Panc1 (cell line): ENCODE results near the gene U2SURP. TPM values are rescaled to one million over a fixed set of nuclear protein-coding genes. Genes with fewer than 3 reads are reported as not detected.
"Not testable (repeated sequence)": the region's sequence is repeated elsewhere in the genome, so short reads cannot be mapped to it uniquely, and the experiment has no call there.

Source experiments
- ATAC-seq: fragments of 200-7000 bp; cut with Tn5 transposase; 2 replicates; pipeline ENCODE4 v1.9.1; 2020; ENCODE audit warnings: mild to moderate bottlenecking, moderate library complexity
- BruUV-seq: library from RNA; stranded (reverse); fragments of 400-500 nt; replicated peaks from 2 replicates; lab custom pipeline; 2021; lab: Mats Ljungman, UMichigan
- CTCF ChIA-PET: fragments of 300-600 bp; sonication (Branson Sonifier 250); formaldehyde crosslinking; loops from one replicate; lab custom pipeline; 2022; ENCODE audit warnings: antibody characterized with exemption; lab: Charles Lee
- POLR2A ChIA-PET: fragments of 300-600 bp; sonication (Branson Sonifier 250); formaldehyde crosslinking; loops from one replicate; lab custom pipeline; 2022; ENCODE audit warnings: antibody characterized with exemption; lab: Charles Lee
- DNase-seq: peaks from one replicate; pipeline ENCODE4 v3.0.0-alpha.2; 2010; ENCODE audit warnings: low read depth, low spot score
- H3K27ac ChIP-seq: 2 replicates; pipeline ENCODE4 v1.5.1; 2011; ENCODE audit warnings: mild to moderate bottlenecking, low read length, inconsistent platforms
- H3K27me3 ChIP-seq: fragments of 200-500 bp; sonication (Bioruptor generic); 2 replicates; pipeline ENCODE4 v1.6.0; 2014; ENCODE audit warnings: low read length, inconsistent platforms; ENCODE audit not compliant: control insufficient read depth, insufficient read depth
- H3K36me3 ChIP-seq: fragments of 200-500 bp; sonication (Bioruptor generic); 2 replicates; pipeline ENCODE4 v1.5.1; 2014; ENCODE audit warnings: inconsistent platforms, mild to moderate bottlenecking, low read length, moderate library complexity; ENCODE audit not compliant: control insufficient read depth, insufficient read depth
- H3K4me1 ChIP-seq: 2 replicates; pipeline ENCODE4 v1.5.1; 2011; ENCODE audit warnings: inconsistent platforms, mild to moderate bottlenecking, low read length, moderate library complexity; ENCODE audit not compliant: control insufficient read depth, insufficient read depth
- H3K4me3 ChIP-seq, 2 experiments: 2 replicates each; pipeline ENCODE4 v1.5.1; 2011 to 2012; ENCODE audit warnings: low read depth in 2 of 2, low read length in 2 of 2, mild to moderate bottlenecking in 2 of 2, inconsistent platforms in 1 of 2, moderate library complexity in 1 of 2
- H3K9me3 ChIP-seq: fragments of 200-500 bp; sonication (Bioruptor generic); 2 replicates; pipeline ENCODE4 v1.5.1; 2014; ENCODE audit warnings: low read depth, mild to moderate bottlenecking, inconsistent platforms, low read length, moderate library complexity; ENCODE audit not compliant: control insufficient read depth, insufficient read depth
- CTCF ChIP-seq: fragments of 450-650 bp; IDR thresholded peaks from 2 replicates; pipeline ENCODE4 v1.5.1; 2017; ENCODE audit warnings: mild to moderate bottlenecking
- POLR2AphosphoS5 ChIP-seq: IDR thresholded peaks from 2 replicates; pipeline ENCODE4 v1.6.1; 2012; ENCODE audit warnings: mild to moderate bottlenecking, low read depth, low read length, moderate library complexity
- SIN3A ChIP-seq: IDR thresholded peaks from 2 replicates; pipeline ENCODE4 v1.6.1; 2012; ENCODE audit warnings: low read depth, mild to moderate bottlenecking, low read length, moderate library complexity, borderline replicate concordance; ENCODE audit not compliant: insufficient read depth
- TCF7L2 ChIP-seq: IDR thresholded peaks from 2 replicates; pipeline ENCODE4 v1.6.1; 2011; ENCODE audit warnings: mild to moderate bottlenecking, low read depth, low read length, inconsistent platforms
- in situ Hi-C: cut with HindIII; loops from 2 replicates; pipeline ENCODE4 v1.10.0; 2016; ENCODE audit warnings: low sequenced_read_pairs, low pct_unique_long_range_greater_than_20kb
- intact Hi-C: fragments of 100-400 bp; cut with micrococcal nuclease; formaldehyde crosslinking; loops from one replicate; pipeline ENCODE4 v1.10.0; 2022; ENCODE audit not compliant: unreplicated experiment
- total RNA-seq: library from RNA; stranded (reverse); gene quantifications from one replicate; pipeline ENCODE4 v1.2.1, GENCODE V29; 2021; ENCODE audit not compliant: unreplicated experiment
- TF ChIP-seq, protein P1 (sequence below), 2 experiments: IDR thresholded peaks; 2 replicates each; pipeline ENCODE4 v1.6.1; 2011 to 2012; ENCODE audit warnings: low read depth in 2 of 2, control low read depth in 1 of 2, low read length in 1 of 2, mild to moderate bottlenecking in 1 of 2, moderate library complexity in 1 of 2; ENCODE audit not compliant: insufficient read depth in 1 of 2

U2SURP gene
- total RNA-seq, 1 experiment from 2014 or later, result 135 TPM

- DNase-seq, result no peak
- ATAC-seq, result no peak
- intact Hi-C loops, result no loop called here
- Histone ChIP-seq H3K4me3 (no peak overlapping the region), H3K36me3 (peaks cover 26% of the 10 kb centered on the region), H3K27ac (no peak overlapping the region), H3K9me3 (no peaks in the 10 kb centered on the region), H3K4me1 (no peaks in the 10 kb centered on the region; the same call in 1 of the 2 replicates), H3K27me3 (no peaks in the 10 kb centered on the region)
- TF ChIP-seq POLR2AphosphoS5 (no peak), TCF7L2 (no peak), CTCF (no peak), SIN3A (no peak)
- TF ChIP-seq, protein P1, sequence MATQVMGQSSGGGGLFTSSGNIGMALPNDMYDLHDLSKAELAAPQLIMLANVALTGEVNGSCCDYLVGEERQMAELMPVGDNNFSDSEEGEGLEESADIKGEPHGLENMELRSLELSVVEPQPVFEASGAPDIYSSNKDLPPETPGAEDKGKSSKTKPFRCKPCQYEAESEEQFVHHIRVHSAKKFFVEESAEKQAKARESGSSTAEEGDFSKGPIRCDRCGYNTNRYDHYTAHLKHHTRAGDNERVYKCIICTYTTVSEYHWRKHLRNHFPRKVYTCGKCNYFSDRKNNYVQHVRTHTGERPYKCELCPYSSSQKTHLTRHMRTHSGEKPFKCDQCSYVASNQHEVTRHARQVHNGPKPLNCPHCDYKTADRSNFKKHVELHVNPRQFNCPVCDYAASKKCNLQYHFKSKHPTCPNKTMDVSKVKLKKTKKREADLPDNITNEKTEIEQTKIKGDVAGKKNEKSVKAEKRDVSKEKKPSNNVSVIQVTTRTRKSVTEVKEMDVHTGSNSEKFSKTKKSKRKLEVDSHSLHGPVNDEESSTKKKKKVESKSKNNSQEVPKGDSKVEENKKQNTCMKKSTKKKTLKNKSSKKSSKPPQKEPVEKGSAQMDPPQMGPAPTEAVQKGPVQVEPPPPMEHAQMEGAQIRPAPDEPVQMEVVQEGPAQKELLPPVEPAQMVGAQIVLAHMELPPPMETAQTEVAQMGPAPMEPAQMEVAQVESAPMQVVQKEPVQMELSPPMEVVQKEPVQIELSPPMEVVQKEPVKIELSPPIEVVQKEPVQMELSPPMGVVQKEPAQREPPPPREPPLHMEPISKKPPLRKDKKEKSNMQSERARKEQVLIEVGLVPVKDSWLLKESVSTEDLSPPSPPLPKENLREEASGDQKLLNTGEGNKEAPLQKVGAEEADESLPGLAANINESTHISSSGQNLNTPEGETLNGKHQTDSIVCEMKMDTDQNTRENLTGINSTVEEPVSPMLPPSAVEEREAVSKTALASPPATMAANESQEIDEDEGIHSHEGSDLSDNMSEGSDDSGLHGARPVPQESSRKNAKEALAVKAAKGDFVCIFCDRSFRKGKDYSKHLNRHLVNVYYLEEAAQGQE (IDR thresholded peaks at IDR 0.05; ENCODE audit: insufficient read depth in 1 of 2, low read depth in 2 of 2, low read length in 1 of 2), result no peak
- no TSS peak for BruUV-seq
- in situ Hi-C loops, result no loop called here
- CTCF ChIA-PET, result no interaction called here
- POLR2A ChIA-PET, result no interaction called here
These were observed 40.5 kb downstream of the U2SURP start for GRCh38 chr3:143041903-143042302.

DNA sequence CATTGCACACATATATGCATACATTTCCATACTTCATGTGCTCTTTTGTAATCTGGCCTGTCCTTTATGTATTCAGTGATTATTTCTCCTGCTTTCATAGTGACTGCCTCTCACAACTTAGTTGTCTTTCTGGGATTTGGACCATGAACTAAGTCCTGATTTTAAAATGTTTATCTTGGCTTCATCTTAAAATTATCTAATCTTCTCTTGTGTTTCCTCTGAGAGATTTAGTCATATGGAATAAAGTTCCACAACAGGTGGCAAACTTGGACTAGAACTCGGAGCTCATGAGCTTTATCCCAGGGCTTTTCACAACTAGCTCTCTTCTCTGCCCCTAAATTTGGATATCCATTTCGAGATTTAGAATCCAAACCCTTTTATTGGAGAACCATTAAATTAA, 44.3 kb downstream of the U2SURP start:
- ATAC-seq, result no peak
- Histone ChIP-seq H3K36me3 (peaks cover 5% of the 10 kb centered on the region), H3K4me1 (no peaks in the 10 kb centered on the region; the same call in 1 of the 2 replicates), H3K27me3 (no peaks in the 10 kb centered on the region), H3K27ac (no peak overlapping the region), H3K9me3 (no peaks in the 10 kb centered on the region), H3K4me3 (no peak overlapping the region)
- CTCF ChIA-PET, result no interaction called here
- TF ChIP-seq TCF7L2, result no peak
- TF ChIP-seq, protein P1 (IDR thresholded peaks at IDR 0.05; ENCODE audit: insufficient read depth in 1 of 2, low read depth in 2 of 2, low read length in 1 of 2), result no peak
- no peak for TF ChIP-seq SIN3A
- TF ChIP-seq CTCF, result no peak
- TF ChIP-seq POLR2AphosphoS5, result no peak
- DNase-seq, result no peak
- POLR2A ChIA-PET, result no interaction called here
- no TSS peak for BruUV-seq
- intact Hi-C loops (no loop called here), in situ Hi-C loops (no loop called here)

DNA sequence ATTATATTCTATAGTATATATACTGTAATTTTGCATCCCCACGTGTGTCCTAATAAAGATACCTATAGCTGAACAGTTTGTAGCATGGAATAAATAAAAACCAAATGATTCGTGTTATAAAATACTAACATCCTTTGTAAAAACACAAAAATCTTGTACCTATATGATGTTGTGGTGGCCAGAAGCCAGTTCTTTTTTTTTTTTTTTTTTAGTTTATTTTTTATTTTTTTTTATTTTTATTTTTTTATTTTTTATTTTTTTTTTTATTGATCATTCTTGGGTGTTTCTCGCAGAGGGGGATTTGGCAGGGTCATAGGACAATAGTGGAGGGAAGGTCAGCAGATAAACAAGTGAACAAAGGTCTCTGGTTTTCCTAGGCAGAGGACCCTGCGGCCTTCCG, 44.7 kb downstream of the U2SURP start:
- CTCF ChIA-PET, ATAC-seq, H3K4me1 ChIP-seq, H3K4me3 ChIP-seq, H3K27me3 ChIP-seq, DNase-seq, POLR2A ChIA-PET, intact Hi-C loops, H3K36me3 ChIP-seq, H3K9me3 ChIP-seq, H3K27ac ChIP-seq, BruUV-seq, in situ Hi-C loops: not testable (repeated sequence)
